Colonic mucosa (tissue), 4 donors: Measurements from ENCODE around the gene NANOG. TPM values are rescaled to one million over a fixed set of nuclear protein-coding genes. Genes with fewer than 3 reads are reported as not detected.
"Not testable (repeated sequence)": the region's sequence is repeated elsewhere in the genome, so short reads cannot be mapped to it uniquely, and the experiment has no call there.

ENCODE experiments used
- DNase-seq: peaks from one replicate; pipeline ENCODE4 v3.0.0-alpha.2; 2020
- H3K27ac ChIP-seq: fragments of 200-600 bp; one replicate; pipeline ENCODE4 v1.8.0; 2021
- H3K27me3 ChIP-seq: fragments of 200-600 bp; one replicate; pipeline ENCODE4 v1.8.0; 2021
- H3K36me3 ChIP-seq: fragments of 200-600 bp; one replicate; pipeline ENCODE4 v1.8.0; 2021
- H3K4me1 ChIP-seq: fragments of 200-600 bp; one replicate; pipeline ENCODE4 v1.8.0; 2021; ENCODE audit warnings: mild to moderate bottlenecking
- H3K4me3 ChIP-seq: fragments of 200-600 bp; one replicate; pipeline ENCODE4 v1.8.0; 2021
- H3K9ac ChIP-seq, 2 donors: one replicate each; pipeline ENCODE4 v1.7.0; 2013; ENCODE audit warnings: control low read depth in 2 of 2, low read depth in 2 of 2, low read length in 2 of 2
- H3K9me3 ChIP-seq: fragments of 200-600 bp; one replicate; pipeline ENCODE4 v1.8.0; 2021
- intact Hi-C: fragments of 100-400 bp; cut with DNase I; formaldehyde crosslinking; loops from one replicate; pipeline ENCODE4 v1.14.1; 2022
- total RNA-seq, 2 donors: library from RNA; stranded (reverse); fragmentation: NEBNext Ultra II Directional in 1 of 2; extraction: Animal tissue kit (Norgen Biotek cat#: 25700) in 1 of 2; gene quantifications; one replicate each; pipeline ENCODE4 v1.2.1, GENCODE V29; 2021
- TF ChIP-seq, protein P1 (sequence below): fragments of 200-600 bp; IDR thresholded peaks from one replicate; pipeline ENCODE4 v1.8.0; 2022; ENCODE audit warnings: antibody characterized with exemption, mild to moderate bottlenecking
- donor health status: healthy.
- donor health status: DM: no; HTN: no; CAD: no.
- donor health status: DM: no; HTN: no; CAD: no.

NANOG gene
- total RNA-seq, 2 donors from 2014 or later = 0.40 TPM; not detected in 1

DNA sequence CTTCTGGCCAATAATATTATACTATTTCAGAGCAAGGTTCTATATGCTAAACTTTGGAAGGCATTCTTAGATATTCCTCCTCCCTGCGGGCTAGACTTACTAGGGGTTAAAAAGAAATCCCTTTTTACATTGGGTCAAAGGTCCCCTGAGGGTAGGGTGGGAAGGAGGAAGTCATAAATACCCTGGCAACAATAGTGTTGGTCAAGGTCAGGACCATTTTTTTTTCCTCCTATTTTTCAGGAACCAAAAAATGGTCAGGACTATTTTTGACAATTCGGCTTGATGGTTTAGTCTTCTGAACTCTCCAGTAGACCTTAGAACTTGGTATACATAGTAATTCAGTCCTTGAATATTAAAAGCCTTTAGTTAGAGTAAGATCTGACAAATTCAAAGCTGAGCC, 4.5 kb upstream of the NANOG start:
- TF ChIP-seq, protein P1, sequence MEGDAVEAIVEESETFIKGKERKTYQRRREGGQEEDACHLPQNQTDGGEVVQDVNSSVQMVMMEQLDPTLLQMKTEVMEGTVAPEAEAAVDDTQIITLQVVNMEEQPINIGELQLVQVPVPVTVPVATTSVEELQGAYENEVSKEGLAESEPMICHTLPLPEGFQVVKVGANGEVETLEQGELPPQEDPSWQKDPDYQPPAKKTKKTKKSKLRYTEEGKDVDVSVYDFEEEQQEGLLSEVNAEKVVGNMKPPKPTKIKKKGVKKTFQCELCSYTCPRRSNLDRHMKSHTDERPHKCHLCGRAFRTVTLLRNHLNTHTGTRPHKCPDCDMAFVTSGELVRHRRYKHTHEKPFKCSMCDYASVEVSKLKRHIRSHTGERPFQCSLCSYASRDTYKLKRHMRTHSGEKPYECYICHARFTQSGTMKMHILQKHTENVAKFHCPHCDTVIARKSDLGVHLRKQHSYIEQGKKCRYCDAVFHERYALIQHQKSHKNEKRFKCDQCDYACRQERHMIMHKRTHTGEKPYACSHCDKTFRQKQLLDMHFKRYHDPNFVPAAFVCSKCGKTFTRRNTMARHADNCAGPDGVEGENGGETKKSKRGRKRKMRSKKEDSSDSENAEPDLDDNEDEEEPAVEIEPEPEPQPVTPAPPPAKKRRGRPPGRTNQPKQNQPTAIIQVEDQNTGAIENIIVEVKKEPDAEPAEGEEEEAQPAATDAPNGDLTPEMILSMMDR = no peak
- H3K36me3 ChIP-seq = no peaks in the 10 kb centered on the region
- H3K4me3 ChIP-seq = no peak overlapping the region
- H3K9ac ChIP-seq = no peak overlapping the region
- no peaks in the 10 kb centered on the region for H3K4me1 ChIP-seq
- no peak overlapping the region for H3K27ac ChIP-seq
- H3K27me3 ChIP-seq = no peaks in the 10 kb centered on the region
- H3K9me3 ChIP-seq = no peaks in the 10 kb centered on the region
- no peak for DNase-seq
- intact Hi-C loops = no loop called here

DNA sequence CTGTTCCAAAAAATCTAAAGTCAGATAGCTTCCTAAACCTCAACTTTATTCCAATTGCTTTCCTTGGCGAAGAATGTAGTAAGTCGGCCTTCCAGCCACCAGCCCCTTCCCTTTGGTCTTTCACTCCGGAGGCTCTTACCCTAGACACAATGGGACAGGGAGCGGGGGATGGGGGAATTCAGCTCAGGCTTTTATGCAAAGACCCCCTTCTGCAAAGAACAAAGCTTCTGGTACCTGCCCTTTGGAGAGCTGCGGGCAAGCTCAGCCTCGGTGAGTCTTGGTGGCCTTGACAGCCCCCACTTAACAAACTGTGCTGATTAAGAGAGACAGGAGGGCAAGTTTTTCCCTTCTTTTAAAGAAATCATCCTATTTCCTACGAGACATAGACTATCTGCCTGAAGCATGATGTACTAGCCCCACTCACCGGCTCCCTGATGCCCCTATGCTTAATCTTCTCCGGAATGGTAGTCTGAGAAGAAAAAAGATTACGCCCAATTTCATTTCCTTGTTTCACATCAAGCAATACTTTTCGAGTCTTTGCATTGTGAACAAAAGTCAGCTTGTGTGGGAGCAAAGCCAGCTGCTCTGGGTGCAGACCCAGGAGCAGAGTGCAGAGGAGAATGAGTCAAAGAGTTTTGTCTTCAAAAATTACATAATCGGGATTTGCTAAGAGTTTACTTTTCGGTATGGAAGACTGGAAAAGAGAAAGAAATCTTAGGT, 1.5 kb upstream of the NANOG start:
- Histone ChIP-seq H3K36me3 (no peaks in the 10 kb centered on the region), H3K27me3 (no peaks in the 10 kb centered on the region), H3K4me1 (no peaks in the 10 kb centered on the region), H3K4me3 (no peak overlapping the region), H3K9me3 (no peaks in the 10 kb centered on the region), H3K9ac (no peak overlapping the region), H3K27ac (no peak overlapping the region)
- TF ChIP-seq, protein P1 = no peak
- no peak for DNase-seq
- intact Hi-C loops = no loop called here

DNA sequence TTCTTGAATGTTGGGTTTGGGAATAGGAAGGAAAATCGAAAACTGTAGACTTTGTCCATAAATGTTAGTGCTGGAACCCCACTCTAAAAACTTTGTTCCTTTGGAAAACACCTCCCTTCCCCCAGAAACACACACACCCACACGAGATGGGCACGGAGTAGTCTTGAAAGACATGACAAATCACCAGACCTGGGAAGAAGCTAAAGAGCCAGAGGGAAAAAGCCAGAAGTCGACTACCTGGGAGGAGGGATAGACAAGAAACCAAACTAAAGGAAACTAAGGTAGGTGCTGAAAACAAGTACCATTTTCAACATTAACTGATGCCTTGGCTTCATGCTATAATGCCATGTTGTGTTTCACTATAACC, 925 bp upstream of the NANOG start:
- Histone ChIP-seq H3K4me1 (no peaks in the 10 kb centered on the region), H3K36me3 (no peaks in the 10 kb centered on the region), H3K27me3 (no peaks in the 10 kb centered on the region), H3K9me3 (no peaks in the 10 kb centered on the region), H3K9ac (no peak overlapping the region), H3K4me3 (no peak overlapping the region), H3K27ac (no peak overlapping the region)
- intact Hi-C loops = no loop called here
- DNase-seq = no peak
- TF ChIP-seq, protein P1 = no peak

DNA sequence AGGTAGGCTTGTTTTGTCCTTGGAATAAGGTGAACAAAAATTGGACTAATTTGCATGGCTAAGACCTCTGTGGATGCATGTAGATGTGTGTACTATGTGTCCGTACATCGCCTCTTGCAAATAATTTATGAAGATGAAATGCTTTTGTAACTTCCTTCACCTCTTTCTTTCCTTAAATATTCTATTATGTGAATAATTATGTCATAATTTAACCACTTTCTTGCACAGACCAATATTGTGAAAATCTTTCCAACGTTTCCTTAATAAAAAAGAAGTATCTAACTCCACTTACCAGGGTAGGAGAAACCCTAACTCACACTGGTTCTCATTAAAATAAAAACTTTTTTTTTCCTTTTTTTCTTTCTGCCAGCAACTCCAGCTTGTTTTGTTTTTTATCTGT, 4.0 kb downstream of the NANOG start:
- H3K9me3 ChIP-seq = no peaks in the 10 kb centered on the region
- DNase-seq = no peak
- intact Hi-C loops = no loop called here

DNA sequence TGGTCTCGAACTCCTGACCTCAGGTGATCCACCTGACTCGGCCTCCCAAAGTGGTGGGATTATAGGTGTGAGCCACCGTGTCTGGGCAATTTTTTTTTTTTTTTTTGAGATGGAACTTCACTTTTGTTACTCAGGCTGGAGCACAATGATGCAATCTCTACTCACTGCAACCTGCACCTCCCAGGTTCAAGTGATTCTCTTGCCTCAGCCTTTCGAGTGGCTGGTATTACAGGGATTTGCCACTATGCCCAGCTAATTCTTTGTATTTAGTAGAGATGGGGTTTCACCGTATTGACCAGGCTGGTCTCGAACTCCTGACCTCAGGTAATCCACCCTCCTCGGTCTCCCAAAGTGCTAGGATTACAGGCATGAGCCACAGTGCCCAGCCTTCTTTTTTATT, 8.1 kb downstream of the NANOG start:
- intact Hi-C loops, DNase-seq, H3K9ac ChIP-seq, H3K4me3 ChIP-seq, H3K36me3 ChIP-seq, H3K4me1 ChIP-seq, H3K27ac ChIP-seq, H3K9me3 ChIP-seq, H3K27me3 ChIP-seq: not testable (repeated sequence)

More for the DNA sequence above, 4.0 kb downstream of the NANOG start:
- Histone ChIP-seq H3K4me1 (no peaks in the 10 kb centered on the region), H3K4me3 (no peak overlapping the region), H3K9ac (no peak overlapping the region), H3K27me3 (no peaks in the 10 kb centered on the region), H3K27ac (no peak overlapping the region), H3K36me3 (no peaks in the 10 kb centered on the region)
- TF ChIP-seq, protein P1 = no peak

DNA sequence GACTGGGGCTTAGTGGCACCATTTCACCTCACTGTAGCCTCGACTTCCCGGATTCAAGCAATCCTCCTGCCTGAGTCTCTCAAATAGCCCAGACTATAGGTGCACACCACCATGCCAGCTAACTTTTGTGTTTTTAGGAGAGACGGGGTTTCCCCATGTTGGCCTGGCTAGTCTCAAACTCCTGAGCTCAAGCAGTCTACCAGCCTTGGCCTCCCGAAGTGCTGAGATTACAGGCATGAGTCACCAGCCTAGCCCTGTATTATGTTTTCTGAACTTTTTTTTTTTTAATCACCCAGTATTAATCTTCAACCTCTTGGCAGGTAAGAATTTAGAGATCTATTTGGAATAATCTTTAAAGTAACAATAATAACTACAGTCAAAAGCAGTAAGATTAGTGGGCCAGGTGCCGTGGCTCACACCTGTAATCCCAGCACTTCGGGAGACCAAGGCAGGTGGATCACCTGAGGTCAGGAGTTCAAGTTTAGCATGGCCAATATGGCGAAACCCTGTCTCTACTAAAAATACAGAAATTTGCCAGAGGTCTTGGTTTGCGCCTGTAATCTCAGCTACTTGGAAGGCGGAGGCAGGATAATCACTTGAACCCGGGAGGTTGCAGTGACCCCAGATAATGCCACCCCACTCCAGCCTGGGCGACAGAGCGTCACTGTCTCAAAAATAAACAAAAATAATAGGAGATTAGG, 8.6 kb downstream of the NANOG start:
- Histone ChIP-seq H3K27ac (no peak overlapping the region), H3K4me3 (no peak overlapping the region), H3K4me1 (no peaks in the 10 kb centered on the region), H3K27me3 (no peaks in the 10 kb centered on the region), H3K9ac (no peak overlapping the region), H3K36me3 (no peaks in the 10 kb centered on the region), H3K9me3 (no peaks in the 10 kb centered on the region)
- intact Hi-C loops = no loop called here
- TF ChIP-seq, protein P1 = no peak
- no peak for DNase-seq

DNA sequence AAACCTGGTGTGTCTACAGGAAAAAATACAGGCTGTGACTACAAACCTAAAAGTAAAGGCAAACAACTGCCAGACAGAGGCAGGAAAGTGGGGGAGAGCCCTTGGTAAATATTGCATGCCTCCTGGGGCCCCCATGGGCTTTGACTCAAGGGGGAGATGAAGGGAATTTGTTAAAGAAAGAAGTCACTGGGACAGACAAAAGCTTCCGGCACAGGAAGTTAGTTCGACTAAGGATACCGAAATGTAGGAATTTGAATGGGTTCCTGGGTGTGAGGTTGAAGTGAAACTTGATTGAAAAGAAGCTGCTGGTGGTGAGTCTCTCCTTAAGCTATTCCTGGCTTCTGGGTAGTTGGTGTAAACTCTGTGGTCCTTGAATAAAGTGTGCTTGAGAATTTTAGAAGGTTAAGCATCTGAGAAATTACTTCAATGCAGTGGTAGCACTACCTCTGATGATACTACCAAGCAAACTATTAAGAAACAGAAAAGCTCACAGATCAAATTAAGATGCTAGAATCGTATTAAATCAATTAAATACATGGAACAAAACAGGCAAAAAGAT, 9.6 kb downstream of the NANOG start:
- H3K4me1 ChIP-seq, intact Hi-C loops, H3K27ac ChIP-seq, H3K9ac ChIP-seq, H3K9me3 ChIP-seq, DNase-seq, H3K27me3 ChIP-seq, H3K4me3 ChIP-seq, H3K36me3 ChIP-seq: not testable (repeated sequence)
